Measurements from ENCODE around the gene ABCA2. TPM values are rescaled to one million over a fixed set of nuclear protein-coding genes. Genes with fewer than 3 reads are reported as not detected.

The ABCA2 gene
- total RNA-seq, 1 donor from 2014 or later = 2.7 TPM

DNA sequence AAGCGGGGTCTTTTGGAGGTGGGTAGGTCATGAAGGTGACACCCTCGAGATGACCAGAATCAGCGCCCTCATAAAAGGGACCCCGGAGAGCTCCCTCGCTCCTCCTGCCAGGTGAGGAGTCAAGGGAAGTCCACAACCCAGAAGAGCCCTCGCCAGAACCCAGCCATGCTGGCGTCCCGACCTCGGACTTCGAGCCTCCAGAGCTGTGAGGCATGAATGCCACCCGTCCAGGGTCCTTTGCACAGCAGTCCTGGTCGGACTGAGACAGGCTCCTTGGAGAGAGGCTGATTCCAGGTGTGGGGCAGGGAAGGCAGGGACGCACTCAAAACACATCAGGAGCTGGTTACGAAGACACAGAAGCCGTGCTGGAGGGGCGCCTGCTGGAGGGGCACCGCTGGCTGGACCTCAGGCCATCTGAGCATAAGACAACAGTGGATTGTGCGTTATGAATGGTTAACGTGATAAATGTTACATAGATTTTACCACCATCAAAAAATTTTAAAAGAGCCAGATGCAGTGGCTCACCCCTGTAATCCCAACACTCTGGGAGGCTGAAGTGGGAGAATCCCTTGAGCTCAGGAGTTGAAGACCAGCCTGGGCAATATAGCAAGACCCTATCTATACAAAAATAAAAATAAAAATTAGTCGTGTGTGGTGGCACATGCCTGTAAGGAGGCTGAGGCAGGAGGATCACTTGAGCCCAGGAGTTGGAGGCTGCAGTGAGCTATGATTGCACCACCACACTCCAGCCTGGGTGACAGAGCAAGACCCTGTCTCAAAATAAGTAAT is 26.0 kb downstream of the ABCA2 start:
- Histone ChIP-seq H3K9ac (no peak overlapping the region), H3K36me3 (no peaks in the 10 kb centered on the region), H3K27me3 (peaks cover 4% of the 10 kb centered on the region), H3K4me1 (peaks cover 3% of the 10 kb centered on the region), H3F3A (ENCODE audit: low read depth) (peaks cover 4% of the 10 kb centered on the region), H3K4me3 (no peak overlapping the region), H3K79me2 (ENCODE audit: low read depth) (no peaks in the 10 kb centered on the region), H3K27ac (no peak overlapping the region), H3K4me2 (no peak overlapping the region), H2AFZ (replicated peaks) (no peak overlapping the region), H4K20me1 (ENCODE audit: low read depth) (no peaks in the 10 kb centered on the region), H3K9me3 (ENCODE audit: low read depth) (no peaks in the 10 kb centered on the region)
- Mint-ChIP-seq H3K4me1 (peaks cover 10% of the 10 kb centered on the region), H3K27ac (no peak overlapping the region), H3K4me3 (no peak overlapping the region), H3K36me3 (no peaks in the 10 kb centered on the region), H3K27me3 (ENCODE audit: insufficient read depth, low read depth) (peaks cover 26% of the 10 kb centered on the region), H3K9me3 (peaks cover 7% of the 10 kb centered on the region)
- DNase-seq (ENCODE audit: low spot score) = no peak
- no peak for TF ChIP-seq EZH2 (IDR thresholded peaks at IDR 0.05)
- TF ChIP-seq, protein P1, sequence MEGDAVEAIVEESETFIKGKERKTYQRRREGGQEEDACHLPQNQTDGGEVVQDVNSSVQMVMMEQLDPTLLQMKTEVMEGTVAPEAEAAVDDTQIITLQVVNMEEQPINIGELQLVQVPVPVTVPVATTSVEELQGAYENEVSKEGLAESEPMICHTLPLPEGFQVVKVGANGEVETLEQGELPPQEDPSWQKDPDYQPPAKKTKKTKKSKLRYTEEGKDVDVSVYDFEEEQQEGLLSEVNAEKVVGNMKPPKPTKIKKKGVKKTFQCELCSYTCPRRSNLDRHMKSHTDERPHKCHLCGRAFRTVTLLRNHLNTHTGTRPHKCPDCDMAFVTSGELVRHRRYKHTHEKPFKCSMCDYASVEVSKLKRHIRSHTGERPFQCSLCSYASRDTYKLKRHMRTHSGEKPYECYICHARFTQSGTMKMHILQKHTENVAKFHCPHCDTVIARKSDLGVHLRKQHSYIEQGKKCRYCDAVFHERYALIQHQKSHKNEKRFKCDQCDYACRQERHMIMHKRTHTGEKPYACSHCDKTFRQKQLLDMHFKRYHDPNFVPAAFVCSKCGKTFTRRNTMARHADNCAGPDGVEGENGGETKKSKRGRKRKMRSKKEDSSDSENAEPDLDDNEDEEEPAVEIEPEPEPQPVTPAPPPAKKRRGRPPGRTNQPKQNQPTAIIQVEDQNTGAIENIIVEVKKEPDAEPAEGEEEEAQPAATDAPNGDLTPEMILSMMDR (IDR thresholded peaks at IDR 0.05) = no peak
- no peak for TF ChIP-seq EZH2phosphoT487 (IDR thresholded peaks at IDR 0.05)

DNA sequence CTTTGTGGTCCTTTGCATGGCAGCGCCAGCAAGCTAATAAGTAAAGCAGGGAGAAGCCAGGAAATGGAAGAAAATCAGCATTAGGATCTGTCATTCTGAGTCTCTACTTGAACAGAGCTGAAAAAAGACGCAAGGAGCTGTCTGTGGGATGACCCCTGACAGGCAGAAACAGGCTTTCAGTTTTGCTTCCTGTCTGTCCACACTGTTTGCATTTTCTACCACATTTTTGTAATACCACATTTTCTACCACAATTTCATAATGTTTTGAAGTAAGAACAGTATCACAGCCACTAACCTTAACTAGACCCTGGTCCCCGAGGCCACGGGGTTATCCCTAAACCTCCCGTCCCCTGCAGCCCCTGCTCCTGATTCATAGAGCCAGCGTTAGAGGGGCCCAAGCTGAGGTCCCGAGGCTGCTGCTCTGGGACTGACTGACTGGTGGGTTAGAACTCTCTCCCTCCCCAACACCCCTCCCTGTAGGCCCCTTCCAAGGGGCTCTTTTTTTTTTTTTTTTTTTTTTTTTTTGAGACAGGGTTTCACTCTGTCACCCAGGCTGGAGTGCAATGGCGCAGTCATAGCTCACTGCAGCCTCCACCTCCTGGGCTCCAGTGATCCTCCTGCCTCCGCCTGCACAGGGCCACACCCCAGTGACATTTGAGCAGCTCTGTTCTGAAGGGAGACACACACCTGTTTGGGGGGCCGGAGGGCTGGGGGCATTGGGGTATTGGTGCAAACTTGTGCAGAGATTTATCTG is 27.7 kb downstream of the ABCA2 start:
- peaks cover 12% of the 10 kb centered on the region for H3K27me3 ChIP-seq
- Mint-ChIP-seq H3K27ac (no peak overlapping the region), H3K4me1 (peaks cover 10% of the 10 kb centered on the region), H3K9me3 (peaks cover 7% of the 10 kb centered on the region), H3K36me3 (no peaks in the 10 kb centered on the region), H3K27me3 (ENCODE audit: insufficient read depth, low read depth) (peaks cover 24% of the 10 kb centered on the region), H3K4me3 (no peak overlapping the region)
- TF ChIP-seq EZH2phosphoT487 (IDR thresholded peaks at IDR 0.05) = no peak
- TF ChIP-seq, protein P1 (IDR thresholded peaks at IDR 0.05) = no peak
- TF ChIP-seq EZH2 (IDR thresholded peaks at IDR 0.05) = no peak
- no peak overlapping the region for H3K4me2 ChIP-seq
- H3K79me2 ChIP-seq (ENCODE audit: low read depth) = no peaks in the 10 kb centered on the region
- H3F3A ChIP-seq (ENCODE audit: low read depth) = peaks cover 4% of the 10 kb centered on the region
- H3K27ac ChIP-seq = no peak overlapping the region
- H3K4me3 ChIP-seq = no peak overlapping the region
- no peaks in the 10 kb centered on the region for H3K36me3 ChIP-seq
- H3K9ac ChIP-seq = no peak overlapping the region
- H2AFZ ChIP-seq (replicated peaks) = no peak overlapping the region
- H3K9me3 ChIP-seq (ENCODE audit: low read depth) = no peaks in the 10 kb centered on the region
- peaks cover 11% of the 10 kb centered on the region for H3K4me1 ChIP-seq
- no peaks in the 10 kb centered on the region for H4K20me1 ChIP-seq (ENCODE audit: low read depth)
- DNase-seq (ENCODE audit: low spot score) = no peak

DNA sequence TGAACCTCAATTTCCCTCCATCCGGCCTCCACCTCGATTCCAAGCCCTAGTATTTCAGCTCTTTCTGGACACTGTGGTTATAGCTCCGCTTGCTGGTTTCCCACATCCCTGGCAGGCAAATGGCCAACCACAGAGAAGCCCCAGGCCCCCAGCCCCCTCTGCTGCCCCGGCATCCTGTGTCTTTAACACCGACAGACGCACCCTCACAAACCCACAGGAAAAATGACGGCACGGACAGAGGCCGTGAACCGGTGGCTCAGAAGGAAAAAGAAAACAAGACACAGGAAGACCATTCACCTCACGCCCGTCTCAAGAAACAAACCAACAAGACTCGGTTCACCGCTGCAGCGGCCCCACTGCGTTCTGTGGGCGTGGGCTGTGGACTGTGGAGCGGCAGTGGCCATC is 30.2 kb downstream of the ABCA2 start:
- H3K27ac Mint-ChIP-seq = no peak overlapping the region
- no peaks in the 10 kb centered on the region for H3K36me3 Mint-ChIP-seq
- Histone ChIP-seq H3K27me3 (peaks cover 12% of the 10 kb centered on the region), H4K20me1 (ENCODE audit: low read depth) (peaks cover 6% of the 10 kb centered on the region), H3K4me1 (peaks cover 11% of the 10 kb centered on the region), H3K9ac (no peak overlapping the region), H3K36me3 (no peaks in the 10 kb centered on the region), H3K79me2 (ENCODE audit: low read depth) (peaks cover 6% of the 10 kb centered on the region), H3K27ac (no peak overlapping the region), H2AFZ (replicated peaks) (no peak overlapping the region), H3K4me2 (no peak overlapping the region), H3K9me3 (ENCODE audit: low read depth) (no peaks in the 10 kb centered on the region), H3F3A (ENCODE audit: low read depth) (peaks cover 4% of the 10 kb centered on the region), H3K4me3 (no peak overlapping the region)
- H3K4me3 Mint-ChIP-seq = no peak overlapping the region
- peaks cover 10% of the 10 kb centered on the region for H3K4me1 Mint-ChIP-seq
- H3K27me3 Mint-ChIP-seq (ENCODE audit: insufficient read depth, low read depth) = peaks cover 16% of the 10 kb centered on the region
- no peak for DNase-seq (ENCODE audit: low spot score)
- no peaks in the 10 kb centered on the region for H3K9me3 Mint-ChIP-seq
- TF ChIP-seq, protein P1 (IDR thresholded peaks at IDR 0.05) = no peak
- no peak for TF ChIP-seq EZH2phosphoT487 (IDR thresholded peaks at IDR 0.05)
- TF ChIP-seq EZH2 (IDR thresholded peaks at IDR 0.05) = no peak
